ENCODE data around the gene ID1. TPM values are rescaled to one million over a fixed set of nuclear protein-coding genes. Genes with fewer than 3 reads are reported as not detected.
A peak's percentile ranks its signal among the peaks of the same experiment; 100 is the strongest.

The ID1 gene
- total and polyA plus RNA-seq, 2 of the 13 experiments (the other 11 are each of a cell fraction or from before 2014, with no cell fraction given), result 320 to 419 TPM

GRCh38 chr20:31595654-31596411 lies 9.3 kb upstream of the ID1 start (continued):
- peak; percentile 50; the same call in 1 of the 2 replicates for TF ChIP-seq NR0B2 (CRISPR knock-in tag; IDR thresholded peaks at IDR 0.05)
- peak; percentile 58; the same call in 1 of the 2 replicates for TF ChIP-seq ZNF776 (CRISPR knock-in tag; IDR thresholded peaks at IDR 0.05)
- peak; percentile 74; the same call in 1 of the 2 replicates for TF ChIP-seq ZBTB10 (CRISPR knock-in tag; IDR thresholded peaks at IDR 0.05; ENCODE audit: borderline replicate concordance)
- TF ChIP-seq ZEB1 (IDR thresholded peaks at IDR 0.05; ENCODE audit: insufficient replicate concordance, low read depth), result no peak
- peak; percentile 50 for TF ChIP-seq BHLHE40 (IDR thresholded peaks at IDR 0.05; ENCODE audit: low read length)
- no peak for TF ChIP-seq ZFYVE20 (CRISPR knock-in tag; IDR thresholded peaks at IDR 0.05; ENCODE audit: borderline replicate concordance, low read depth)
- peak; percentile 20 for TF ChIP-seq SRSF1 (optimal IDR thresholded peaks at IDR 0.05; ENCODE audit: low read depth, low read length)
- TF ChIP-seq RAD21 (CRISPR knock-in tag; IDR thresholded peaks at IDR 0.05), result peak; percentile 72
- TF ChIP-seq THAP7 (CRISPR knock-in tag; IDR thresholded peaks at IDR 0.05), result 0 out of 2 replicates have a peak, but pooled peaks have one; percentile 58
- TF ChIP-seq ZNF317 (CRISPR knock-in tag; IDR thresholded peaks at IDR 0.05), result peak; percentile 63; the same call in 1 of the 2 replicates
- TF ChIP-seq FIP1L1 (IDR thresholded peaks at IDR 0.05; ENCODE audit: borderline replicate concordance, insufficient read depth, low read depth, low read length), result no peak
- TF ChIP-seq GFI1 (CRISPR knock-in tag; IDR thresholded peaks at IDR 0.05; ENCODE audit: borderline replicate concordance), result 0 out of 2 replicates have a peak, but pooled peaks have one; percentile 42
- TF ChIP-seq RXRA (CRISPR knock-in tag; IDR thresholded peaks at IDR 0.05), result peak; percentile 69
- TF ChIP-seq CC2D1A (CRISPR knock-in tag; IDR thresholded peaks at IDR 0.05), result 0 out of 2 replicates have a peak, but pooled peaks have one; percentile 12
- TF ChIP-seq EP300 (IDR thresholded peaks at IDR 0.05; ENCODE audit: low read depth in 2 of 2, low read length in 2 of 2), result peak; percentile 91 to 92; a peak in 3 of 4 replicates
- TF ChIP-seq EP300 (CRISPR knock-in tag; IDR thresholded peaks at IDR 0.05; ENCODE audit: borderline replicate concordance), result peak; percentile 73
- TF ChIP-seq NR3C1 (CRISPR knock-in tag; IDR thresholded peaks at IDR 0.05), result 0 out of 2 replicates have a peak, but pooled peaks have one; percentile 48
- TF ChIP-seq CHD4 (IDR thresholded peaks at IDR 0.05; ENCODE audit: borderline replicate concordance, low read length), result peak; percentile 100
- TF ChIP-seq DPF2 (CRISPR knock-in tag; IDR thresholded peaks at IDR 0.05; ENCODE audit: borderline replicate concordance, low read depth), result peak; percentile 69; the same call in 1 of the 2 replicates
- peak; percentile 40 for TF ChIP-seq KMT2A (CRISPR knock-in tag; IDR thresholded peaks at IDR 0.05)
- no peak for TF ChIP-seq PLRG1 (conservative IDR thresholded peaks at IDR 0.05)
- TF ChIP-seq KDM5B (CRISPR knock-in tag; IDR thresholded peaks at IDR 0.05; ENCODE audit: borderline replicate concordance), result 0 out of 2 replicates have a peak, but pooled peaks have one; percentile 21
- TF ChIP-seq PPARG (CRISPR knock-in tag; conservative IDR thresholded peaks at IDR 0.05), result 0 out of 2 replicates have a peak, but pooled peaks have one; percentile 36
- no peak for TF ChIP-seq ZFP36L2 (CRISPR knock-in tag; IDR thresholded peaks at IDR 0.05)
- TF ChIP-seq GZF1 (CRISPR knock-in tag; IDR thresholded peaks at IDR 0.05), result no peak
- TF ChIP-seq KLF16 (CRISPR knock-in tag; IDR thresholded peaks at IDR 0.05), result peak in 1 of 2 experiments; percentile 36; a peak in 1 of 4 replicates
- peak; percentile 33 for TF ChIP-seq CBX1 (IDR thresholded peaks at IDR 0.05; ENCODE audit: low read depth)

All from HepG2 (cell line).